Stomach (tissue), 9 donors: ENCODE measurements around the gene MAS1L. TPM values are rescaled to one million over a fixed set of nuclear protein-coding genes. Genes with fewer than 3 reads are reported as not detected.

ENCODE experiments used
- DNase-seq, 2 donors: peaks; one replicate each; pipeline versions ENCODE4 v3.0.0 to v3.0.0-alpha.2; 2013 to 2019
- H3K27ac ChIP-seq, 5 donors: fragments of 200-600 bp in 4 of 5; sonication (generic) in 4 of 5; one replicate each; pipeline ENCODE4 v1.5.1; 2013 to 2019; ENCODE audit warnings: mild to moderate bottlenecking in 1 of 5, moderate library complexity in 1 of 5
- H3K27me3 ChIP-seq, 3 donors: fragments of 200-600 bp; sonication (generic); one replicate each; pipeline ENCODE4 v1.5.1; 2017 to 2019; ENCODE audit warnings: mixed run types in 1 of 3
- H3K36me3 ChIP-seq, 4 donors: fragments of 200-600 bp; sonication (generic); 1 replicate in 3 of 4; 2 replicates in 1 of 4; pipeline ENCODE4 v1.5.1; 2016 to 2019
- H3K4me1 ChIP-seq, 4 donors: fragments of 200-600 bp; sonication (generic); one replicate each; pipeline ENCODE4 v1.5.1; 2016 to 2019
- H3K4me3 ChIP-seq, 4 donors: fragments of 200-600 bp; sonication (generic) in 3 of 4; one replicate each; pipeline ENCODE4 v1.5.1; 2016 to 2019; ENCODE audit warnings: mild to moderate bottlenecking in 1 of 4
- H3K9me3 ChIP-seq, 4 donors: fragments of 200-600 bp; sonication (generic); one replicate each; pipeline ENCODE4 v1.5.1; 2016 to 2019
- CTCF ChIP-seq, 7 experiments: fragments of 450-650 bp in 4 of 7; fragments of 200-600 bp in 3 of 7; sonication (generic) in 3 of 7; IDR thresholded peaks; one replicate each; pipeline ENCODE4 v1.5.1; 2016 to 2019; ENCODE audit warnings: antibody characterized with exemption in 7 of 7, control low read depth in 2 of 7, mild to moderate bottlenecking in 1 of 7
- EP300 ChIP-seq: sonication (generic); formaldehyde crosslinking; IDR thresholded peaks from one replicate; pipeline ENCODE4 v1.6.1; 2017; ENCODE audit warnings: antibody characterized with exemption
- POLR2A ChIP-seq, 4 donors: fragments of 450-650 bp; IDR thresholded peaks; one replicate each; pipeline ENCODE4 v1.6.1; 2016; ENCODE audit warnings: antibody characterized with exemption in 4 of 4, control low read depth in 2 of 4, mild to moderate bottlenecking in 1 of 4, moderate library complexity in 1 of 4
- POLR2AphosphoS5 ChIP-seq, 3 donors: sonication (generic); formaldehyde crosslinking; IDR thresholded peaks; one replicate each; pipeline ENCODE4 v1.6.1; 2016; ENCODE audit warnings: antibody characterized with exemption in 3 of 3
- WGBS, 5 donors: extraction: QIAGEN DNeasy Blood & Tissue Kit in 3 of 5; methylation state at CpG; one replicate each; pipeline versions ENCODE4 v1.1.5 to v1.1.7; 2013 to 2018; 5-methylcytosine and 5-hydroxymethylcytosine counted together
- intact Hi-C: fragments of 100-400 bp; cut with DNase I; formaldehyde crosslinking; loops from one replicate; pipeline ENCODE4 v1.15.1; 2023; ENCODE audit warnings: low total_unique reads
- polyA plus RNA-seq, 3 donors: library from polyadenylated mRNA; stranded (reverse); fragments of 200-250 nt; gene quantifications; one replicate each; pipeline ENCODE4 v1.2.3, GENCODE V29; 2013
- total RNA-seq, 5 donors: library from RNA; depleted of rRNA; stranded (reverse); fragments of >200 nt; gene quantifications; one replicate each; pipeline versions ENCODE4 v1.1.0 to v1.2.3, GENCODE V29; 2014 to 2016
- donor health status: healthy with polysubstance abuse.
- donor health status: Bipolar disorder and iron deficiency.
- donor health status: healthy.

The MAS1L gene
- total and polyA plus RNA-seq, 8 donors: 0.55 TPM; not detected in 7

- Histone ChIP-seq H3K4me1 (no peaks in the 10 kb centered on the region), H3K27me3 (no peaks in the 10 kb centered on the region), H3K36me3 (no peaks in the 10 kb centered on the region), H3K27ac (no peak overlapping the region), H3K4me3 (no peak overlapping the region), H3K9me3 (peaks cover 0 to 7% (median 3%) of the 10 kb centered on the region in 4 donors)
- no peak for DNase-seq
- intact Hi-C loops: no loop called here
- WGBS, 5 donors: 46 to 62% (median 56%) methylated on average over 4 of the region's 4 CpGs
- no peak for TF ChIP-seq POLR2AphosphoS5 (IDR thresholded peaks at IDR 0.05)
- TF ChIP-seq EP300: no peak
- no peak for TF ChIP-seq CTCF (IDR thresholded peaks at IDR 0.05)
- TF ChIP-seq POLR2A (IDR thresholded peaks at IDR 0.05): no peak
These were observed 1.2 kb downstream of the MAS1L start for GRCh38 chr6:29486577-29486976.

GRCh38 chr6:29483735-29484134 is 4.0 kb downstream of the MAS1L start:
- Histone ChIP-seq H3K4me1 (no peaks in the 10 kb centered on the region), H3K36me3 (no peaks in the 10 kb centered on the region), H3K27ac (no peak overlapping the region), H3K27me3 (no peaks in the 10 kb centered on the region), H3K4me3 (no peak overlapping the region), H3K9me3 (peaks cover 0 to 7% (median 3%) of the 10 kb centered on the region in 4 donors)
- no peak for DNase-seq
- TF ChIP-seq POLR2A (IDR thresholded peaks at IDR 0.05) (no peak), CTCF (IDR thresholded peaks at IDR 0.05) (no peak), POLR2AphosphoS5 (IDR thresholded peaks at IDR 0.05) (no peak), EP300 (no peak)
- 30 to 52% (median 40%) methylated on average over 1 of the region's 1 CpG for WGBS, 5 donors
- intact Hi-C loops: no loop called here

- 69 to 92% (median 85%) methylated on average over 3 of the region's 3 CpGs for WGBS, 5 donors
- Histone ChIP-seq H3K36me3 (no peaks in the 10 kb centered on the region), H3K27ac (no peak overlapping the region), H3K27me3 (no peaks in the 10 kb centered on the region), H3K4me3 (no peak overlapping the region), H3K4me1 (no peaks in the 10 kb centered on the region), H3K9me3 (peaks cover 0 to 7% (median 3%) of the 10 kb centered on the region in 4 donors)
- intact Hi-C loops: no loop called here
- no peak for DNase-seq
- no peak for TF ChIP-seq CTCF (IDR thresholded peaks at IDR 0.05)
- TF ChIP-seq POLR2A (IDR thresholded peaks at IDR 0.05): no peak
- TF ChIP-seq EP300: no peak
- no peak for TF ChIP-seq POLR2AphosphoS5 (IDR thresholded peaks at IDR 0.05)
These were observed 4.6 kb downstream of the MAS1L start for GRCh38 chr6:29483186-29483585.

- Histone ChIP-seq H3K4me3 (no peak overlapping the region), H3K9me3 (peaks cover 0 to 7% (median 3%) of the 10 kb centered on the region in 4 donors), H3K4me1 (no peaks in the 10 kb centered on the region), H3K36me3 (no peaks in the 10 kb centered on the region), H3K27me3 (no peaks in the 10 kb centered on the region), H3K27ac (no peak overlapping the region)
- intact Hi-C loops: no loop called here
- no peak for TF ChIP-seq POLR2AphosphoS5 (IDR thresholded peaks at IDR 0.05)
- TF ChIP-seq EP300: no peak
- no peak for TF ChIP-seq POLR2A (IDR thresholded peaks at IDR 0.05)
- no peak for TF ChIP-seq CTCF (IDR thresholded peaks at IDR 0.05)
- DNase-seq: no peak
- 56 to 82% (median 71%) methylated on average over 2 of the region's 2 CpGs for WGBS, 5 donors
These were observed 8.2 kb downstream of the MAS1L start for GRCh38 chr6:29479560-29479959.
